HepG2 (cell line): ENCODE results near the gene GRIN3B. TPM values are rescaled to one million over a fixed set of nuclear protein-coding genes. Genes with fewer than 3 reads are reported as not detected.

Experiments used
- ARID2 ChIP-seq: sonication (generic); formaldehyde crosslinking; IDR thresholded peaks from 2 replicates; pipeline ENCODE4 v1.8.1; 2022; ENCODE audit warnings: mild to moderate bottlenecking, missing genetic modification reagents, borderline replicate concordance
- ATF3 ChIP-seq: sonication (generic); formaldehyde crosslinking; IDR thresholded peaks from 2 replicates; pipeline ENCODE4 v1.4.0; 2020; ENCODE audit warnings: missing genetic modification reagents
- ERF ChIP-seq: IDR thresholded peaks from 2 replicates; pipeline ENCODE4 v1.6.1; 2018; ENCODE audit warnings: missing biosample characterization, missing genetic modification reagents
- FOXJ3 ChIP-seq: sonication (generic); formaldehyde crosslinking; IDR thresholded peaks from 2 replicates; pipeline ENCODE4 v1.4.0; 2020; ENCODE audit warnings: missing genetic modification reagents, mild to moderate bottlenecking, borderline replicate concordance
- HNRNPLL ChIP-seq: fragments of 200-400 bp; formaldehyde crosslinking; IDR thresholded peaks from 2 replicates; pipeline ENCODE4 v1.6.1; 2017; ENCODE audit warnings: mild to moderate bottlenecking, low read depth, low read length; ENCODE audit not compliant: poor library complexity, severe bottlenecking
- JUN ChIP-seq: sonication (generic); formaldehyde crosslinking; IDR thresholded peaks from 2 replicates; pipeline ENCODE4 v1.4.0; 2020; ENCODE audit warnings: mild to moderate bottlenecking, missing genetic modification reagents
- MLLT10 ChIP-seq: sonication (generic); formaldehyde crosslinking; IDR thresholded peaks from 2 replicates; pipeline ENCODE4 v1.4.0; 2020; ENCODE audit warnings: missing genetic modification reagents
- NR2F1 ChIP-seq, 2 experiments: fragments of 450-650 bp in 1 of 2; formaldehyde crosslinking in 1 of 2; IDR thresholded peaks; 2 replicates each; pipeline versions ENCODE4 v1.5.0 to v1.6.1; 2016 to 2020; ENCODE audit warnings: mild to moderate bottlenecking in 1 of 2, missing compliant biosample characterization in 1 of 2, missing genetic modification reagents in 1 of 2, moderate library complexity in 1 of 2
- ZBTB34 ChIP-seq: sonication (generic); formaldehyde crosslinking; IDR thresholded peaks from 2 replicates; pipeline ENCODE4 v1.8.0; 2022; ENCODE audit warnings: mild to moderate bottlenecking, missing genetic modification reagents
- ZBTB42 ChIP-seq: sonication (generic); formaldehyde crosslinking; IDR thresholded peaks from 2 replicates; pipeline ENCODE4 v1.5.0; 2020; ENCODE audit warnings: mild to moderate bottlenecking, missing genetic modification reagents
- ZNF225 ChIP-seq: sonication (generic); formaldehyde crosslinking; IDR thresholded peaks from 2 replicates; pipeline ENCODE4 v1.4.0; 2020; ENCODE audit warnings: mild to moderate bottlenecking, missing genetic modification reagents
- ZNF562 ChIP-seq: sonication (generic); formaldehyde crosslinking; IDR thresholded peaks from 2 replicates; pipeline ENCODE4 v1.8.0; 2022; ENCODE audit warnings: missing genetic modification reagents, borderline replicate concordance
- ZNF75D ChIP-seq: sonication (generic); formaldehyde crosslinking; IDR thresholded peaks from 2 replicates; pipeline ENCODE4 v1.8.1; 2023; ENCODE audit warnings: missing genetic modification reagents, mild to moderate bottlenecking, borderline replicate concordance
- ZSCAN30 ChIP-seq: sonication (generic); formaldehyde crosslinking; IDR thresholded peaks from 2 replicates; pipeline ENCODE4 v1.5.0; 2020; ENCODE audit warnings: mild to moderate bottlenecking, missing genetic modification reagents
- polyA plus RNA-seq, 8 experiments: library from polyadenylated mRNA; depleted of rRNA in 3 of 8; stranded (reverse) in 7 of 8; unstranded in 1 of 8; fragments of >200 nt; fragmentation: Illumina TruSeq in 4 of 8; extraction: Trizol in 4 of 8; gene quantifications; 2 replicates each; pipeline versions ENCODE4 v1.2.1 to v1.2.3, GENCODE V29; 2011 to 2016; ENCODE audit warnings: low read depth in 4 of 8, missing spikeins in 1 of 8, mixed read lengths in 1 of 8; ENCODE audit not compliant: insufficient read depth in 1 of 8
- total RNA-seq, 5 experiments: library from RNA; depleted of rRNA; stranded (reverse); fragments of >200 nt; fragmentation: Illumina TruSeq; extraction: Trizol; gene quantifications; 2 replicates each; pipeline ENCODE4 v1.2.3, GENCODE V29; 2016; ENCODE audit warnings: low read depth in 1 of 5
- TF ChIP-seq, protein P1 (sequence below): sonication (generic); formaldehyde crosslinking; IDR thresholded peaks from 2 replicates; pipeline ENCODE4 v1.5.0; 2020; ENCODE audit warnings: mild to moderate bottlenecking, missing genetic modification reagents
- TF ChIP-seq, protein P2 (sequence below): sonication (generic); formaldehyde crosslinking; IDR thresholded peaks from 2 replicates; pipeline ENCODE4 v1.4.0; 2020; ENCODE audit warnings: missing genetic modification reagents, borderline replicate concordance

Gene GRIN3B
- total and polyA plus RNA-seq, 2 of the 13 experiments (the other 11 are each of a cell fraction or from before 2014, with no cell fraction given) = 0.07 to 0.20 TPM

DNA sequence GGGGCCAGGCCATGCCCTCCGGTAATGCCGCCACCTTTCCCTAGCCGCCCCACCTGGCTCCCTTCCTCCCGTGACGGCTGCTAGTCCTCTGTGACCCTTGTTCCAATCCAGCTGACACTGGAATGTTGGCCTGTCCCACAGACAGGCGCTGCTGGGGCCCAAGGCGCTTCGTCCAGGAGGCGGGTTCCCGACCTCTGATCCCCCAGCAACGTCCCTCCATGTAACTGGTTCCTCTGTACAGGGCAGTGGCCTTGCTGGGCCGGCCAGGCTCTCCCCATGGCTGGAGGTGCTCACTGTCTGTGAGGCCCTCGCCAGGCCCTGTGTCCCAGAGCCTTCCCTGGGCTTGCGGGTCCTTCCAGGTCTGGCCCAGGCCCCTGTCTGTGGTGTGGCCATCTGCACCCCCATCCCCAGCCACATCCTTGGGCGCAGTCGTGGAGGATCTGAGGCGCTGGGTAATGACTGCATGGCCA is 6.8 kb upstream of the GRIN3B start (continued):
- TF ChIP-seq, protein P1, sequence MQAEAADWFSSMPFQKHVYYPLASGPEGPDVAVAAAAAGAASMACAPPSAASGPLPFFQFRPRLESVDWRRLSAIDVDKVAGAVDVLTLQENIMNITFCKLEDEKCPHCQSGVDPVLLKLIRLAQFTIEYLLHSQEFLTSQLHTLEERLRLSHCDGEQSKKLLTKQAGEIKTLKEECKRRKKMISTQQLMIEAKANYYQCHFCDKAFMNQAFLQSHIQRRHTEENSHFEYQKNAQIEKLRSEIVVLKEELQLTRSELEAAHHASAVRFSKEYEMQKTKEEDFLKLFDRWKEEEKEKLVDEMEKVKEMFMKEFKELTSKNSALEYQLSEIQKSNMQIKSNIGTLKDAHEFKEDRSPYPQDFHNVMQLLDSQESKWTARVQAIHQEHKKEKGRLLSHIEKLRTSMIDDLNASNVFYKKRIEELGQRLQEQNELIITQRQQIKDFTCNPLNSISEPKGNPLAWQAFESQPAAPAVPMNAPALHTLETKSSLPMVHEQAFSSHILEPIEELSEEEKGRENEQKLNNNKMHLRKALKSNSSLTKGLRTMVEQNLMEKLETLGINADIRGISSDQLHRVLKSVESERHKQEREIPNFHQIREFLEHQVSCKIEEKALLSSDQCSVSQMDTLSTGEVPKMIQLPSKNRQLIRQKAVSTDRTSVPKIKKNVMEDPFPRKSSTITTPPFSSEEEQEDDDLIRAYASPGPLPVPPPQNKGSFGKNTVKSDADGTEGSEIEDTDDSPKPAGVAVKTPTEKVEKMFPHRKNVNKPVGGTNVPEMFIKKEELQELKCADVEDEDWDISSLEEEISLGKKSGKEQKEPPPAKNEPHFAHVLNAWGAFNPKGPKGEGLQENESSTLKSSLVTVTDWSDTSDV (CRISPR knock-in tag) = no peak
- TF ChIP-seq, protein P2, sequence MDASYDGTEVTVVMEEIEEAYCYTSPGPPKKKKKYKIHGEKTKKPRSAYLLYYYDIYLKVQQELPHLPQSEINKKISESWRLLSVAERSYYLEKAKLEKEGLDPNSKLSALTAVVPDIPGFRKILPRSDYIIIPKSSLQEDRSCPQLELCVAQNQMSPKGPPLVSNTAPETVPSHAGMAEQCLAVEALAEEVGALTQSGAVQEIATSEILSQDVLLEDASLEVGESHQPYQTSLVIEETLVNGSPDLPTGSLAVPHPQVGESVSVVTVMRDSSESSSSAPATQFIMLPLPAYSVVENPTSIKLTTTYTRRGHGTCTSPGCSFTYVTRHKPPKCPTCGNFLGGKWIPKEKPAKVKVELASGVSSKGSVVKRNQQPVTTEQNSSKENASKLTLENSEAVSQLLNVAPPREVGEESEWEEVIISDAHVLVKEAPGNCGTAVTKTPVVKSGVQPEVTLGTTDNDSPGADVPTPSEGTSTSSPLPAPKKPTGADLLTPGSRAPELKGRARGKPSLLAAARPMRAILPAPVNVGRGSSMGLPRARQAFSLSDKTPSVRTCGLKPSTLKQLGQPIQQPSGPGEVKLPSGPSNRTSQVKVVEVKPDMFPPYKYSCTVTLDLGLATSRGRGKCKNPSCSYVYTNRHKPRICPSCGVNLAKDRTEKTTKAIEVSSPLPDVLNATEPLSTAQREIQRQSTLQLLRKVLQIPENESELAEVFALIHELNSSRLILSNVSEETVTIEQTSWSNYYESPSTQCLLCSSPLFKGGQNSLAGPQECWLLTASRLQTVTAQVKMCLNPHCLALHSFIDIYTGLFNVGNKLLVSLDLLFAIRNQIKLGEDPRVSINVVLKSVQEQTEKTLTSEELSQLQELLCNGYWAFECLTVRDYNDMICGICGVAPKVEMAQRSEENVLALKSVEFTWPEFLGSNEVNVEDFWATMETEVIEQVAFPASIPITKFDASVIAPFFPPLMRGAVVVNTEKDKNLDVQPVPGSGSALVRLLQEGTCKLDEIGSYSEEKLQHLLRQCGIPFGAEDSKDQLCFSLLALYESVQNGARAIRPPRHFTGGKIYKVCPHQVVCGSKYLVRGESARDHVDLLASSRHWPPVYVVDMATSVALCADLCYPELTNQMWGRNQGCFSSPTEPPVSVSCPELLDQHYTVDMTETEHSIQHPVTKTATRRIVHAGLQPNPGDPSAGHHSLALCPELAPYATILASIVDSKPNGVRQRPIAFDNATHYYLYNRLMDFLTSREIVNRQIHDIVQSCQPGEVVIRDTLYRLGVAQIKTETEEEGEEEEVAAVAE (CRISPR knock-in tag) = no peak; the same call in 1 of the 2 replicates
- TF ChIP-seq JUN = no peak
- no peak for TF ChIP-seq ZSCAN30
- TF ChIP-seq ERF (CRISPR knock-in tag) = peak; percentile 22; the same call in 1 of the 2 replicates
- TF ChIP-seq NR2F1 (CRISPR knock-in tag; IDR thresholded peaks at IDR 0.05) = peak; percentile 67 to 75
- TF ChIP-seq ZNF75D = no peak
- TF ChIP-seq ZNF562 (CRISPR knock-in tag) = no peak
- TF ChIP-seq MLLT10 (CRISPR knock-in tag) = no peak
- 0 out of 2 replicates have a peak, but pooled peaks have one; percentile 17 for TF ChIP-seq ZBTB34 (CRISPR knock-in tag)
- TF ChIP-seq ARID2 (CRISPR knock-in tag) = no peak
- TF ChIP-seq ZBTB42 (CRISPR knock-in tag) = no peak
- TF ChIP-seq HNRNPLL = peak; percentile 48
- no peak; the same call in 1 of the 2 replicates for TF ChIP-seq ZNF225
- no peak for TF ChIP-seq FOXJ3
- no peak for TF ChIP-seq ATF3 (CRISPR knock-in tag)
